B cell (primary cell): ENCODE results near the gene SPATA25. TPM values are rescaled to one million over a fixed set of nuclear protein-coding genes. Genes with fewer than 3 reads are reported as not detected.
A peak's percentile ranks its signal among the peaks of the same experiment; 100 is the strongest.

Source experiments
- ATAC-seq: fragments of 200-7000 bp; cut with Tn5 transposase; one replicate; pipeline ENCODE4 v1.10.0; 2021; ENCODE audit warnings: low read depth, mild to moderate bottlenecking, moderate number of reproducible peaks, moderate library complexity
- CTCF ChIA-PET: fragments of 350-600 bp; sonication (Branson Sonifier 250); formaldehyde crosslinking; loops from one replicate; lab custom pipeline; 2021; ENCODE audit warnings: antibody characterized with exemption, inconsistent platforms; lab: Charles Lee
- POLR2A ChIA-PET: fragments of 350-600 bp; sonication (Branson Sonifier 250); formaldehyde crosslinking; loops from one replicate; lab custom pipeline; 2021; ENCODE audit warnings: antibody characterized with exemption; lab: Charles Lee
- DNase-seq: peaks from one replicate; pipeline ENCODE4 v3.0.0; 2013
- H2AFZ ChIP-seq: 2 replicates; pipeline ENCODE4 v1.6.1; 2012; ENCODE audit warnings: mild to moderate bottlenecking, low read depth, low read length; ENCODE audit not compliant: insufficient read depth, poor library complexity, severe bottlenecking
- H3K27ac ChIP-seq, 2 donors: 1 replicate in 1 of 2; 2 replicates in 1 of 2; pipeline ENCODE4 v1.5.1; 2012 to 2013; ENCODE audit warnings: low read length in 2 of 2, mild to moderate bottlenecking in 2 of 2, moderate library complexity in 1 of 2
- H3K27me3 ChIP-seq, 4 experiments: fragments of 200-600 bp in 1 of 4; sonication (generic) in 1 of 4; replicated peaks in 1 of 4; 1 replicate in 2 of 4; 2 replicates in 2 of 4; pipeline versions ENCODE4 v1.6.1 to v1.7.0; 2013 to 2016; ENCODE audit warnings: low read length in 3 of 4, mild to moderate bottlenecking in 2 of 4, mixed read lengths in 1 of 4, moderate library complexity in 1 of 4; ENCODE audit not compliant: insufficient read depth in 4 of 4, control insufficient read depth in 3 of 4; ENCODE audit errors: control extremely low read depth in 1 of 4
- H3K36me3 ChIP-seq, 2 experiments: replicated peaks in 1 of 2; 1 replicate in 1 of 2; 2 replicates in 1 of 2; pipeline versions ENCODE4 v1.6.1 to v1.7.1; 2013; ENCODE audit warnings: low read length in 1 of 2; ENCODE audit not compliant: insufficient read depth in 2 of 2, control insufficient read depth in 1 of 2; ENCODE audit errors: control extremely low read depth in 1 of 2, extremely low read depth in 1 of 2
- H3K4me1 ChIP-seq, 2 donors: fragments of 200-600 bp in 1 of 2; sonication (generic) in 1 of 2; 1 replicate in 1 of 2; 2 replicates in 1 of 2; pipeline versions ENCODE4 v1.5.1 to v1.6.1; 2013 to 2017; ENCODE audit warnings: low read length in 2 of 2; ENCODE audit not compliant: control insufficient read depth in 2 of 2, insufficient read depth in 2 of 2
- H3K4me2 ChIP-seq: replicated peaks from 2 replicates; pipeline ENCODE3; 2012; ENCODE audit warnings: mild to moderate bottlenecking, low read depth, low read length; ENCODE audit not compliant: poor library complexity, severe bottlenecking
- H3K4me3 ChIP-seq, 5 experiments: fragments of 200-600 bp in 1 of 5; sonication (generic) in 1 of 5; 1 replicate in 3 of 5; 2 replicates in 2 of 5; pipeline versions ENCODE4 v1.5.1 to v1.7.0; 2011 to 2016; ENCODE audit warnings: low read length in 4 of 5, mild to moderate bottlenecking in 4 of 5, low read depth in 2 of 5, control low read depth in 1 of 5, moderate library complexity in 1 of 5; ENCODE audit not compliant: insufficient read depth in 1 of 5; ENCODE audit errors: control extremely low read depth in 1 of 5, extremely low read depth in 1 of 5
- H3K79me2 ChIP-seq: fragments of 200-600 bp; sonication (generic); one replicate; pipeline ENCODE4 v1.6.0; 2016; ENCODE audit warnings: low read length; ENCODE audit not compliant: control insufficient read depth, insufficient read depth
- H3K9ac ChIP-seq: fragments of 200-600 bp; sonication (generic); 2 replicates; pipeline ENCODE4 v1.6.1; 2017; ENCODE audit warnings: mild to moderate bottlenecking, low read length, moderate library complexity
- H3K9me3 ChIP-seq, 3 donors: one replicate each; pipeline versions ENCODE4 v1.6.1 to v1.7.1; 2013; ENCODE audit warnings: low read length in 2 of 3; ENCODE audit not compliant: control insufficient read depth in 2 of 3, insufficient read depth in 1 of 3; ENCODE audit errors: control extremely low read depth in 1 of 3
- H4K20me1 ChIP-seq: 2 replicates; pipeline ENCODE4 v1.6.0; 2012; ENCODE audit warnings: mild to moderate bottlenecking, low read length; ENCODE audit not compliant: insufficient read depth, control insufficient read depth, poor library complexity, severe bottlenecking
- H3K27ac Mint-ChIP-seq: one replicate; pipeline ENCODE4 v1.8.0; 2021; ENCODE audit warnings: mixed read lengths
- H3K27me3 Mint-ChIP-seq: one replicate; pipeline ENCODE4 v1.8.0; 2021; ENCODE audit warnings: mixed read lengths
- H3K4me1 Mint-ChIP-seq: one replicate; pipeline ENCODE4 v1.8.0; 2021; ENCODE audit warnings: mixed read lengths
- H3K4me3 Mint-ChIP-seq: one replicate; pipeline ENCODE4 v1.8.0; 2021; ENCODE audit warnings: mixed read lengths
- H3K9me3 Mint-ChIP-seq: one replicate; pipeline ENCODE4 v1.8.0; 2022; ENCODE audit warnings: mixed read lengths; ENCODE audit not compliant: insufficient read depth
- EZH2 ChIP-seq: IDR thresholded peaks from 2 replicates; pipeline ENCODE4 v1.6.1; 2012; ENCODE audit warnings: borderline replicate concordance, low read depth, mild to moderate bottlenecking, moderate library complexity, low read length; ENCODE audit not compliant: insufficient read depth, poor library complexity, severe bottlenecking
- WGBS: methylation state at CpG from one replicate; pipeline ENCODE4 v1.1.5; 2013; ENCODE audit warnings: missing lambda C conversion rate; ENCODE audit not compliant: insufficient coverage; 5-methylcytosine and 5-hydroxymethylcytosine counted together
- intact Hi-C: fragments of 100-400 bp; cut with micrococcal nuclease; formaldehyde crosslinking; loops from one replicate; pipeline ENCODE4 v1.10.0; 2022
- polyA plus RNA-seq: library from polyadenylated mRNA; depleted of rRNA; stranded (reverse); fragments of >200 nt; gene quantifications from 2 replicates; pipeline ENCODE4 v1.2.3, GENCODE V29; 2012
- total RNA-seq, 2 donors: library from RNA; stranded (reverse); fragments of 120-200 nt in 1 of 2; gene quantifications; 1 replicate in 1 of 2; 2 replicates in 1 of 2; pipeline versions ENCODE4 v1.2.3 to v1.2.4, GENCODE V29; 2013 to 2022
- TF ChIP-seq, protein P1 (sequence below): fragments of 200-600 bp; IDR thresholded peaks from one replicate; pipeline ENCODE4 v1.8.0; 2022; ENCODE audit warnings: antibody characterized with exemption, mild to moderate bottlenecking

The SPATA25 gene
- total and polyA plus RNA-seq, 2 donors (not counting 1 experiment from before 2014, with no cell fraction given): 2.5 to 2.9 TPM

- CTCF ChIA-PET: interaction anchor here (0.9 kb wide), 1 partner anchor 13 kb away, joined by 3 read pairs; the partner anchor contains the start of gene ZSWIM1
- Histone ChIP-seq H3K36me3 (peaks cover 0 to 26% of the 10 kb centered on the region in 2 experiments), H3K79me2 (peaks cover 7% of the 10 kb centered on the region), H3K4me2 (no peak overlapping the region), H2AFZ (no peak overlapping the region), H3K27me3 (no peaks in the 10 kb centered on the region), H3K4me1 (peaks cover 24 to 29% of the 10 kb centered on the region in 2 donors), H3K9me3 (no peaks in the 10 kb centered on the region), H3K4me3 (no peak overlapping the region), H4K20me1 (no peaks in the 10 kb centered on the region), H3K27ac (no peak overlapping the region), H3K9ac (no peak overlapping the region)
- Mint-ChIP-seq H3K27me3 (no peaks in the 10 kb centered on the region), H3K9me3 (no peaks in the 10 kb centered on the region), H3K27ac (no peak overlapping the region), H3K4me1 (peaks cover 31% of the 10 kb centered on the region), H3K4me3 (peak overlapping the region; percentile 45)
- no peak for ATAC-seq
- intact Hi-C loops: no loop called here
- WGBS: 100% methylated on average over 2 of the region's 4 CpGs
- TF ChIP-seq EZH2: no peak
- TF ChIP-seq, protein P1, sequence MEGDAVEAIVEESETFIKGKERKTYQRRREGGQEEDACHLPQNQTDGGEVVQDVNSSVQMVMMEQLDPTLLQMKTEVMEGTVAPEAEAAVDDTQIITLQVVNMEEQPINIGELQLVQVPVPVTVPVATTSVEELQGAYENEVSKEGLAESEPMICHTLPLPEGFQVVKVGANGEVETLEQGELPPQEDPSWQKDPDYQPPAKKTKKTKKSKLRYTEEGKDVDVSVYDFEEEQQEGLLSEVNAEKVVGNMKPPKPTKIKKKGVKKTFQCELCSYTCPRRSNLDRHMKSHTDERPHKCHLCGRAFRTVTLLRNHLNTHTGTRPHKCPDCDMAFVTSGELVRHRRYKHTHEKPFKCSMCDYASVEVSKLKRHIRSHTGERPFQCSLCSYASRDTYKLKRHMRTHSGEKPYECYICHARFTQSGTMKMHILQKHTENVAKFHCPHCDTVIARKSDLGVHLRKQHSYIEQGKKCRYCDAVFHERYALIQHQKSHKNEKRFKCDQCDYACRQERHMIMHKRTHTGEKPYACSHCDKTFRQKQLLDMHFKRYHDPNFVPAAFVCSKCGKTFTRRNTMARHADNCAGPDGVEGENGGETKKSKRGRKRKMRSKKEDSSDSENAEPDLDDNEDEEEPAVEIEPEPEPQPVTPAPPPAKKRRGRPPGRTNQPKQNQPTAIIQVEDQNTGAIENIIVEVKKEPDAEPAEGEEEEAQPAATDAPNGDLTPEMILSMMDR: no peak
- POLR2A ChIA-PET: interaction anchor here (0.7 to 5.3 kb wide), 2 partner anchors 40 to 73 kb away, joined by 4 to 41 read pairs; partner anchors contain the start of gene PCIF1
- DNase-seq: no peak
Observed at GRCh38 chr20:45893831-45894230, 6.4 kb upstream of the SPATA25 start.

DNA sequence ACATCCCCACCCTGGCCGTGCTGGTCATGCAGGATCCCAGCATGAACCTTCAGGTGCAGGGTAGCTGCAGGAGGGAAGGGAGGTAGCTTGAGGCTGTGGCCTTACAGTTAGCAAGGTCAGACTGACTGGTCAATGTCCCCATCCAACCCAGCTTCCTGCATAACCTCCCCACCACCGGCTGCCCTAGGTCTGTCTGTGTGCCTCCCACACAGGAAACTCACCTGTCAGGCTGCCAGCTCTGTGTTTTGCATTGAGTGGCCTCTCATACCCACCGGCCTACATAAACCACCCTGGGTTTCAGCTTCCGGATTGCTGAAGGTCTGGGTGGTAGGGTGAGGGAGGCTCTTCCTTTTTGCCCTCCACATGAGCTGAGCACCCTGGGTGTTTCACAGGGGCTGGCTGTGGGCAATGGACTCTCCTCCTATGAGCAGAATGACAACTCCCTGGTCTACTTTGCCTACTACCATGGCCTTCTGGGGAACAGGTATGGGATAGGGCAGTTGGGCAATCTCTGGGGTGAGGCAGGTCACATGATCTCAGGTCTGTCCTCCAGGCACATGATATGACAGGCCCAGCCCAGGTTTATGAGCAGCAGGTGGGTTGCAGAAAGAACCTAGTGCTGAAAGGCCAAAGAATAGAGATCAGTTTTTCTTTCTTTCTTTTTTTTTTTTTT, 5.5 kb upstream of the SPATA25 start:
- POLR2A ChIA-PET: interaction anchor here (0.6 to 5.3 kb wide), 3 partner anchors 41 to 74 kb away, joined by 3 to 41 read pairs (median 4); partner anchors contain the start of gene PCIF1
- H3K9me3 Mint-ChIP-seq: no peaks in the 10 kb centered on the region
- Histone ChIP-seq H3K9ac (no peak overlapping the region), H3K4me3 (no peak overlapping the region), H3K4me2 (peak overlapping the region; percentile 99), H3K9me3 (no peaks in the 10 kb centered on the region), H3K27me3 (no peaks in the 10 kb centered on the region), H4K20me1 (no peaks in the 10 kb centered on the region), H3K79me2 (peaks cover 7% of the 10 kb centered on the region), H3K27ac (peak overlapping the region in 1 of 2 donors; percentile 2), H3K36me3 (peaks cover 0 to 19% of the 10 kb centered on the region in 2 experiments), H3K4me1 (peaks cover 24 to 29% of the 10 kb centered on the region in 2 donors), H2AFZ (no peak overlapping the region)
- H3K4me3 Mint-ChIP-seq: peak overlapping the region; percentile 97
- H3K27ac Mint-ChIP-seq: peak overlapping the region; percentile 96
- peaks cover 31% of the 10 kb centered on the region for H3K4me1 Mint-ChIP-seq
- intact Hi-C loops: no loop called here
- ATAC-seq (no peak), DNase-seq (no peak)
- CTCF ChIA-PET: interaction anchor here (0.9 to 3.2 kb wide), 3 partner anchors 12 to 77 kb away, joined by 3 to 9 read pairs (median 5); partner anchors contain the start of gene ZSWIM1
- no peaks in the 10 kb centered on the region for H3K27me3 Mint-ChIP-seq
- TF ChIP-seq, protein P1: no peak
- no peak for TF ChIP-seq EZH2
- WGBS: 17% methylated on average over 1 of the region's 4 CpGs
